OCI-LY7 (cell line): ENCODE results near the gene CLEC12A. TPM values are rescaled to one million over a fixed set of nuclear protein-coding genes. Genes with fewer than 3 reads are reported as not detected.
"Not testable (repeated sequence)": the region's sequence is repeated elsewhere in the genome, so short reads cannot be mapped to it uniquely, and the experiment has no call there.

Experiments
- BruUV-seq: library from RNA; stranded (reverse); fragments of 400-500 nt; replicated peaks from 2 replicates; lab custom pipeline; 2021; lab: Mats Ljungman, UMichigan
- CTCF ChIA-PET: fragments of 300-600 bp; sonication (Branson Sonifier 250); formaldehyde crosslinking; loops from one replicate; lab custom pipeline; 2022; ENCODE audit warnings: antibody characterized with exemption; ENCODE audit not compliant: unreplicated experiment; lab: Charles Lee
- POLR2A ChIA-PET: fragments of 300-600 bp; sonication (Branson Sonifier 250); formaldehyde crosslinking; loops from one replicate; lab custom pipeline; 2022; ENCODE audit warnings: antibody characterized with exemption; lab: Charles Lee
- DNase-seq: peaks from one replicate; pipeline ENCODE4 v3.0.0-alpha.2; 2015; ENCODE audit warnings: low spot score
- H2AFZ ChIP-seq: fragments of 200-600 bp; sonication (generic), shearing (Covaris generic); 2 replicates; pipeline ENCODE4 v1.6.1; 2014; ENCODE audit warnings: mild to moderate bottlenecking, antibody characterized with exemption, low read length, moderate library complexity
- H3K27ac ChIP-seq: fragments of 200-600 bp; sonication (generic); 2 replicates; pipeline ENCODE4 v1.5.1; 2014; ENCODE audit warnings: mixed run types, low read depth, mild to moderate bottlenecking, moderate library complexity, low read length, inconsistent platforms; ENCODE audit not compliant: poor library complexity, severe bottlenecking
- H3K36me3 ChIP-seq: fragments of 200-600 bp; sonication (generic); 2 replicates; pipeline ENCODE4 v1.6.1; 2014; ENCODE audit warnings: mild to moderate bottlenecking, antibody characterized with exemption, low read length, moderate library complexity, mixed read lengths; ENCODE audit not compliant: insufficient read depth
- H3K4me1 ChIP-seq: fragments of 200-600 bp; sonication (generic); 2 replicates; pipeline ENCODE4 v1.5.1; 2014; ENCODE audit warnings: mild to moderate bottlenecking, low read length; ENCODE audit not compliant: insufficient read depth, poor library complexity, severe bottlenecking
- H3K4me2 ChIP-seq: fragments of 200-600 bp; sonication (generic); 2 replicates; pipeline ENCODE4 v1.6.1; 2014; ENCODE audit warnings: mild to moderate bottlenecking, low read length
- H3K4me3 ChIP-seq: fragments of 200-600 bp; sonication (generic); 2 replicates; pipeline ENCODE4 v1.5.1; 2014; ENCODE audit warnings: mild to moderate bottlenecking, low read depth, low read length; ENCODE audit not compliant: poor library complexity, severe bottlenecking
- H3K79me2 ChIP-seq: fragments of 200-600 bp; sonication (generic); 2 replicates; pipeline ENCODE4 v1.6.1; 2016; ENCODE audit warnings: low read depth, mild to moderate bottlenecking, low read length, moderate library complexity, mixed read lengths; ENCODE audit not compliant: insufficient read depth
- H3K9me2 ChIP-seq: fragments of 200-600 bp; sonication (generic); 2 replicates; pipeline ENCODE4 v1.6.1; 2016; ENCODE audit warnings: mild to moderate bottlenecking, low read length, mixed read lengths; ENCODE audit not compliant: insufficient read depth
- H3K9me3 ChIP-seq: fragments of 200-600 bp; sonication (generic); 2 replicates; pipeline ENCODE4 v1.6.1; 2014; ENCODE audit warnings: mild to moderate bottlenecking, mixed run types, low read length, mixed read lengths
- H4K20me1 ChIP-seq: fragments of 200-600 bp; sonication (generic); 2 replicates; pipeline ENCODE4 v1.6.1; 2014; ENCODE audit warnings: mild to moderate bottlenecking, antibody characterized with exemption, low read length, moderate library complexity, mixed read lengths; ENCODE audit not compliant: insufficient read depth
- CTCF ChIP-seq: fragments of 200-600 bp; sonication (generic); conservative IDR thresholded peaks from 2 replicates; pipeline ENCODE4 v1.5.1; 2014; ENCODE audit warnings: mild to moderate bottlenecking, antibody characterized with exemption, low read length, moderate library complexity, mixed read lengths
- EZH2phosphoT487 ChIP-seq: fragments of 200-600 bp; sonication (generic); IDR thresholded peaks from 2 replicates; pipeline ENCODE4 v1.6.1; 2018; ENCODE audit warnings: low read depth, borderline replicate concordance, mild to moderate bottlenecking, mixed run types, antibody characterized with exemption, low read length, moderate library complexity, mixed read lengths
- intact Hi-C: fragments of 100-400 bp; cut with micrococcal nuclease; formaldehyde crosslinking; loops from one replicate; pipeline ENCODE4 v1.10.0; 2022; ENCODE audit not compliant: unreplicated experiment
- total RNA-seq, 2 experiments: library from RNA; depleted of rRNA in 1 of 2; stranded (reverse); fragments of >200 nt in 1 of 2; shearing (Covaris generic) in 1 of 2; gene quantifications; 2 replicates each; pipeline ENCODE4 v1.2.3, GENCODE V29; 2014 to 2022

Gene CLEC12A
- total RNA-seq, 2 experiments from 2014 or later, result not detected

- intact Hi-C loops, result loop anchor here (5.0 kb wide), 1 partner anchor 124 kb away; no protein-coding TSS in a partner anchor
- H2AFZ ChIP-seq, result no peak overlapping the region
- no TSS peak for BruUV-seq
- no peak for DNase-seq
- no peak overlapping the region for H3K27ac ChIP-seq
- H3K36me3 ChIP-seq, result no peaks in the 10 kb centered on the region
- H3K4me1 ChIP-seq, result no peaks in the 10 kb centered on the region
- no peak overlapping the region for H3K4me3 ChIP-seq
- no peaks in the 10 kb centered on the region for H3K9me3 ChIP-seq
- H4K20me1 ChIP-seq, result no peaks in the 10 kb centered on the region
- no peak for TF ChIP-seq EZH2phosphoT487
- no peak for TF ChIP-seq CTCF
- H3K79me2 ChIP-seq, result no peaks in the 10 kb centered on the region
- H3K4me2 ChIP-seq, result no peak overlapping the region
- ChIA-PET CTCF (no interaction called here), POLR2A (interaction anchor here (1.1 to 1.7 kb wide), 4 partner anchors 8 to 22 kb away, joined by 3 to 4 read pairs (median 4); no protein-coding TSS in a partner anchor)
- H3K9me2 ChIP-seq, result no peaks in the 10 kb centered on the region
These were observed 47.2 kb downstream of the CLEC12A start for GRCh38 chr12:10018386-10018785.

- no peaks in the 10 kb centered on the region for H3K9me2 ChIP-seq
- H2AFZ ChIP-seq, result no peak overlapping the region
- ChIA-PET POLR2A (interaction anchor here (0.6 kb wide), 1 partner anchor 716 kb away, joined by 3 read pairs; no protein-coding TSS in a partner anchor), CTCF (no interaction called here)
- H4K20me1 ChIP-seq, result no peaks in the 10 kb centered on the region
- no peaks in the 10 kb centered on the region for H3K79me2 ChIP-seq
- no TSS peak for BruUV-seq
- no peaks in the 10 kb centered on the region for H3K9me3 ChIP-seq
- H3K4me2 ChIP-seq, result no peak overlapping the region
- no peak for TF ChIP-seq CTCF
- TF ChIP-seq EZH2phosphoT487, result no peak
- intact Hi-C loops, result no loop called here
- H3K4me1 ChIP-seq, result no peaks in the 10 kb centered on the region
- DNase-seq, result no peak
- no peak overlapping the region for H3K27ac ChIP-seq
- no peak overlapping the region for H3K4me3 ChIP-seq
- no peaks in the 10 kb centered on the region for H3K36me3 ChIP-seq
These were observed 50.1 kb downstream of the CLEC12A start for GRCh38 chr12:10021342-10021741.

GRCh38 chr12:10025236-10025635, 54.0 kb downstream of the CLEC12A start:
- Histone ChIP-seq H3K9me3 (no peaks in the 10 kb centered on the region), H2AFZ (no peak overlapping the region), H3K9me2 (no peaks in the 10 kb centered on the region), H3K36me3 (no peaks in the 10 kb centered on the region), H3K4me1 (no peaks in the 10 kb centered on the region), H4K20me1 (no peaks in the 10 kb centered on the region), H3K4me3 (no peak overlapping the region), H3K27ac (no peak overlapping the region), H3K4me2 (no peak overlapping the region), H3K79me2 (no peaks in the 10 kb centered on the region)
- BruUV-seq, result no TSS peak
- TF ChIP-seq EZH2phosphoT487, result no peak
- no peak for TF ChIP-seq CTCF
- POLR2A ChIA-PET, result interaction anchor here (0.6 to 0.8 kb wide), 2 partner anchors 14 to 425 kb away, joined by 3 to 4 read pairs; no protein-coding TSS in a partner anchor
- intact Hi-C loops, result no loop called here
- CTCF ChIA-PET, result no interaction called here
- DNase-seq, result no peak

- H3K4me1 ChIP-seq, CTCF ChIA-PET, H3K36me3 ChIP-seq, H3K4me2 ChIP-seq, H3K9me2 ChIP-seq, H3K79me2 ChIP-seq, H3K4me3 ChIP-seq, H2AFZ ChIP-seq, POLR2A ChIA-PET, BruUV-seq, H3K9me3 ChIP-seq, H4K20me1 ChIP-seq, intact Hi-C loops, H3K27ac ChIP-seq, DNase-seq: not testable (repeated sequence)
These were observed 55.5 kb downstream of the CLEC12A start for GRCh38 chr12:10026666-10027065.
